SK-N-SH (cell line): ENCODE results near the gene MAGI2. TPM values are rescaled to one million over a fixed set of nuclear protein-coding genes. Genes with fewer than 3 reads are reported as not detected.

Experiments used
- CTCF ChIA-PET: fragments of 300-600, 350-600 bp; formaldehyde crosslinking; extraction: SDS; loops from one replicate; lab custom pipeline; 2021; lab: Yijun Ruan, JAX
- POLR2A ChIA-PET: fragments of 350-600 bp; sonication (Branson Sonifier 250); formaldehyde crosslinking; extraction: SDS; loops from one replicate; lab custom pipeline; 2020; ENCODE audit warnings: antibody characterized with exemption, inconsistent platforms; lab: Yijun Ruan, JAX
- DNase-seq: peaks from one replicate; pipeline ENCODE4 v3.0.0; 2012
- H2AFZ ChIP-seq: fragments of 200-600 bp; sonication (generic); 2 replicates; pipeline ENCODE4 v1.8.1; 2016; ENCODE audit warnings: antibody characterized with exemption, mild to moderate bottlenecking, low read depth
- H3F3A ChIP-seq: fragments of 200-600 bp; sonication (generic); replicated peaks from 2 replicates; pipeline ENCODE3; 2016; ENCODE audit warnings: antibody characterized with exemption, mild to moderate bottlenecking; ENCODE audit not compliant: insufficient read depth
- H3K27ac ChIP-seq, 2 experiments: fragments of 200-500 bp in 1 of 2; fragments of 200-600 bp in 1 of 2; sonication (Bioruptor generic) in 1 of 2; sonication (generic), shearing (Covaris generic) in 1 of 2; 2 replicates each; pipeline versions ENCODE4 v1.5.1 to v1.6.1; 2014 to 2016; ENCODE audit warnings: low read depth in 2 of 2, inconsistent platforms in 1 of 2, low read length in 1 of 2, mild to moderate bottlenecking in 1 of 2, mixed read lengths in 1 of 2
- H3K27me3 ChIP-seq: fragments of 200-600 bp; sonication (generic), shearing (Covaris generic); 2 replicates; pipeline ENCODE4 v1.6.1; 2016; ENCODE audit warnings: mixed run types; ENCODE audit not compliant: insufficient read depth
- H3K36me3 ChIP-seq, 2 experiments: fragments of 200-500 bp in 1 of 2; fragments of 200-600 bp in 1 of 2; sonication (Bioruptor generic) in 1 of 2; sonication (generic) in 1 of 2; replicated peaks in 1 of 2; 2 replicates each; pipeline versions ENCODE3 to v1.5.1; 2014 to 2016; ENCODE audit warnings: low read length in 1 of 2, mild to moderate bottlenecking in 1 of 2; ENCODE audit not compliant: insufficient read depth in 2 of 2, control insufficient read depth in 1 of 2
- H3K4me1 ChIP-seq, 2 experiments: fragments of 200-500 bp in 1 of 2; fragments of 200-600 bp in 1 of 2; sonication (Bioruptor generic) in 1 of 2; sonication (generic), shearing (Covaris generic) in 1 of 2; 2 replicates each; pipeline versions ENCODE4 v1.5.1 to v1.6.1; 2014 to 2016; ENCODE audit warnings: low read depth in 1 of 2, low read length in 1 of 2, mixed run types in 1 of 2; ENCODE audit not compliant: insufficient read depth in 2 of 2, control insufficient read depth in 1 of 2
- H3K4me2 ChIP-seq: fragments of 200-600 bp; sonication (generic), shearing (Covaris generic); 2 replicates; pipeline ENCODE4 v1.6.1; 2017; ENCODE audit warnings: mixed run types
- H3K4me3 ChIP-seq, 2 experiments: fragments of 200-500 bp in 1 of 2; fragments of 200-600 bp in 1 of 2; sonication (Bioruptor generic) in 1 of 2; sonication (generic), shearing (Covaris generic) in 1 of 2; 2 replicates each; pipeline versions ENCODE4 v1.5.1 to v1.8.1; 2014 to 2016; ENCODE audit warnings: low read depth in 2 of 2, inconsistent platforms in 1 of 2, low read length in 1 of 2, mild to moderate bottlenecking in 1 of 2, mixed read lengths in 1 of 2, moderate library complexity in 1 of 2
- H3K79me2 ChIP-seq: fragments of 200-600 bp; sonication (generic); 2 replicates; pipeline ENCODE4 v1.8.1; 2017; ENCODE audit warnings: mild to moderate bottlenecking; ENCODE audit not compliant: insufficient read depth
- H3K9ac ChIP-seq: fragments of 200-600 bp; sonication (generic); 2 replicates; pipeline ENCODE4 v1.6.1; 2017; ENCODE audit warnings: mixed run types
- H3K9me2 ChIP-seq: fragments of 200-600 bp; sonication (generic); 2 replicates; pipeline ENCODE4 v1.6.1; 2017; ENCODE audit warnings: mixed run types
- H3K9me3 ChIP-seq: fragments of 200-600 bp; sonication (generic); 2 replicates; pipeline ENCODE4 v1.6.1; 2017; ENCODE audit warnings: mixed run types, mild to moderate bottlenecking, moderate library complexity
- H4K20me1 ChIP-seq: fragments of 200-600 bp; sonication (generic); 2 replicates; pipeline ENCODE4 v1.6.1; 2017; ENCODE audit warnings: mild to moderate bottlenecking, mixed run types; ENCODE audit not compliant: insufficient read depth
- CTCF ChIP-seq: fragments of 200-600 bp; sonication (generic); IDR thresholded peaks from 2 replicates; pipeline ENCODE4 v1.6.1; 2017; ENCODE audit warnings: antibody characterized with exemption, mild to moderate bottlenecking, moderate library complexity
- EP300 ChIP-seq, 2 experiments: IDR thresholded peaks; 2 replicates each; pipeline versions ENCODE4 v1.4.0 to v1.6.1; 2012; ENCODE audit warnings: borderline replicate concordance in 1 of 2, low read depth in 1 of 2, low read length in 1 of 2
- EZH2phosphoT487 ChIP-seq: fragments of 200-600 bp; sonication (generic); IDR thresholded peaks from 2 replicates; pipeline ENCODE4 v1.6.1; 2017; ENCODE audit warnings: low read depth, mixed run types, mild to moderate bottlenecking, antibody characterized with exemption, moderate library complexity, borderline replicate concordance
- FOXM1 ChIP-seq: IDR thresholded peaks from 2 replicates; pipeline ENCODE4 v1.4.0; 2012; ENCODE audit warnings: low read depth, mild to moderate bottlenecking
- GABPA ChIP-seq: IDR thresholded peaks from 2 replicates; pipeline ENCODE4 v1.4.0; 2012; ENCODE audit warnings: low read depth, mild to moderate bottlenecking
- JUND ChIP-seq: IDR thresholded peaks from 2 replicates; pipeline ENCODE4 v1.4.0; 2012
- MAX ChIP-seq: IDR thresholded peaks from 2 replicates; pipeline ENCODE4 v1.4.0; 2012; ENCODE audit warnings: low read depth
- MEF2A ChIP-seq: IDR thresholded peaks from 2 replicates; pipeline ENCODE4 v1.4.0; 2012; ENCODE audit warnings: low read depth, borderline replicate concordance
- MXI1 ChIP-seq: IDR thresholded peaks from 2 replicates; pipeline ENCODE4 v1.6.1; 2012; ENCODE audit warnings: mild to moderate bottlenecking, low read depth, low read length, improper control_type of control experiment
- PBX3 ChIP-seq: IDR thresholded peaks from 2 replicates; pipeline ENCODE4; 2012
- RAD21 ChIP-seq: IDR thresholded peaks from 2 replicates; pipeline ENCODE4 v1.6.1; 2012; ENCODE audit warnings: mild to moderate bottlenecking, low read length
- RFX5 ChIP-seq: IDR thresholded peaks from 2 replicates; pipeline ENCODE4 v1.6.1; 2012; ENCODE audit warnings: mild to moderate bottlenecking, improper control_type of control experiment, low read length
- RXRA ChIP-seq: IDR thresholded peaks from 2 replicates; pipeline ENCODE4 v1.4.0; 2012; ENCODE audit warnings: low read depth, mild to moderate bottlenecking, borderline replicate concordance
- SIN3A ChIP-seq: IDR thresholded peaks from 2 replicates; pipeline ENCODE4 v1.6.1; 2012; ENCODE audit warnings: low read depth, mild to moderate bottlenecking, low read length, moderate library complexity, borderline replicate concordance
- SMC3 ChIP-seq: IDR thresholded peaks from 2 replicates; pipeline ENCODE4 v1.6.1; 2012; ENCODE audit warnings: low read depth, low read length, improper control_type of control experiment
- TAF1 ChIP-seq: IDR thresholded peaks from 2 replicates; pipeline ENCODE4 v1.6.1; 2012; ENCODE audit warnings: low read depth, mild to moderate bottlenecking, low read length, moderate library complexity, borderline replicate concordance
- USF1 ChIP-seq: IDR thresholded peaks from 2 replicates; pipeline ENCODE4 v1.4.0; 2012; ENCODE audit warnings: low read depth, borderline replicate concordance
- YY1 ChIP-seq: IDR thresholded peaks from 2 replicates; pipeline ENCODE4 v1.4.0; 2012; ENCODE audit warnings: low read depth, mild to moderate bottlenecking
- WGBS: methylation state at CpG from one replicate; pipeline ENCODE4 v1.1.6; 2017; ENCODE audit warnings: low lambda C conversion rate; 5-methylcytosine and 5-hydroxymethylcytosine counted together
- polyA plus RNA-seq, 3 experiments: library from polyadenylated mRNA; depleted of rRNA; stranded (reverse); fragments of >200 nt; gene quantifications; 2 replicates each; pipeline ENCODE4 v1.2.3, GENCODE V29; 2012

MAGI2 gene
- polyA plus RNA-seq, 1 of the 3 experiments (the other 2 are of a cell fraction) = 1.1 TPM

GRCh38 chr7:78523930-78524329, 929.5 kb downstream of the MAGI2 start:
- H3K27ac ChIP-seq = no peak overlapping the region
- no peak overlapping the region for H2AFZ ChIP-seq
- H3K4me3 ChIP-seq = no peak overlapping the region

More at GRCh38 chr7:78523930-78524329, 929.5 kb downstream of the MAGI2 start:
- Histone ChIP-seq H3K9me3 (no peaks in the 10 kb centered on the region), H3K9me2 (0 out of 2 replicates have a peak, but pooled peaks cover 4% of the 10 kb centered on the region), H3K27me3 (no peaks in the 10 kb centered on the region), H3F3A (peaks cover 5% of the 10 kb centered on the region), H4K20me1 (no peaks in the 10 kb centered on the region), H3K9ac (no peak overlapping the region), H3K79me2 (no peaks in the 10 kb centered on the region), H3K4me2 (no peak overlapping the region), H3K36me3 (no peaks in the 10 kb centered on the region), H3K4me1 (peaks cover 0 to 7% of the 10 kb centered on the region in 2 experiments; a peak in 2 of 4 replicates)
- POLR2A ChIA-PET = no interaction called here
- no peak for DNase-seq
- CTCF ChIA-PET = interaction anchor here (1.5 kb wide), 1 partner anchor 14 kb away, joined by 6 read pairs; no protein-coding TSS in a partner anchor
- 65% methylated on average over 5 of the region's 5 CpGs for WGBS
- TF ChIP-seq EP300 (IDR thresholded peaks at IDR 0.05; ENCODE audit: borderline replicate concordance in 1 of 2, low read depth in 1 of 2, low read length in 1 of 2) (no peak), RFX5 (no peak), PBX3 (no peak), TAF1 (no peak), CTCF (no peak), JUND (no peak), MXI1 (no peak), MAX (no peak), FOXM1 (no peak), YY1 (no peak), MEF2A (no peak), USF1 (no peak), SMC3 (no peak), EZH2phosphoT487 (no peak), SIN3A (no peak), RAD21 (no peak), RXRA (no peak), GABPA (no peak)
